Mucosa of descending colon (tissue), 3 donors: Measurements from ENCODE around the gene DUOXA1. TPM values are rescaled to one million over a fixed set of nuclear protein-coding genes. Genes with fewer than 3 reads are reported as not detected.

Experiments used
- ATAC-seq: fragments of 200-7000 bp; cut with Tn5 transposase; one replicate; pipeline ENCODE4 v1.9.1; 2020; ENCODE audit warnings: mild to moderate bottlenecking, moderate library complexity
- DNase-seq, 3 donors: peaks; one replicate each; pipeline ENCODE4 v3.0.0-alpha.2; 2020
- H3K36me3 ChIP-seq: fragments of 200-600 bp; one replicate; pipeline ENCODE4 v1.8.0; 2021; ENCODE audit warnings: low read depth, mild to moderate bottlenecking
- H3K4me1 ChIP-seq: fragments of 200-600 bp; one replicate; pipeline ENCODE4 v1.8.0; 2021; ENCODE audit warnings: low read depth, mild to moderate bottlenecking
- H3K4me3 ChIP-seq: fragments of 200-600 bp; one replicate; pipeline ENCODE4 v1.8.0; 2021; ENCODE audit warnings: mild to moderate bottlenecking
- H3K9me3 ChIP-seq: fragments of 200-600 bp; one replicate; pipeline ENCODE4 v1.8.0; 2021; ENCODE audit warnings: mild to moderate bottlenecking
- CTCF ChIP-seq: fragments of 200-600 bp; IDR thresholded peaks from one replicate; pipeline ENCODE4 v1.8.0; 2022; ENCODE audit warnings: antibody characterized with exemption, mild to moderate bottlenecking
- intact Hi-C, 2 donors: fragments of 100-400 bp; cut with DNase I in 1 of 2; cut with micrococcal nuclease in 1 of 2; formaldehyde crosslinking; loops; one replicate each; pipeline versions ENCODE4 v1.11.0 to v1.11.1; 2022; cut with DNase I, micrococcal nuclease
- long read RNA-seq, 2 donors: library from polyadenylated mRNA; unstranded; transcript quantifications; one replicate each; pipeline ENCODE4 v2.0.0, GENCODE V29; 2019 to 2021
- total RNA-seq, 3 donors: library from RNA; stranded (reverse); fragmentation: NEBNext Ultra II Directional in 2 of 3; extraction: Animal tissue kit (Norgen Biotek cat#: 25700) in 2 of 3; gene quantifications; one replicate each; pipeline versions ENCODE4 v1.2.1 to v1.2.4, GENCODE V29; 2021 to 2023
- donor health status: DM: no; HTN: no; CAD: no; lungs with moderate emphysema.
- donor health status: DM: no; HTN: no; CAD: no.
- donor health status: DM: no; HTN: yes; CAD: no.

Gene DUOXA1
- total RNA-seq, result 1 to 10 TPM in 2 of 3 donors, under 1 TPM in 1; 0.29 to 1.6 (median 1.6) TPM
- long read RNA-seq, donor 1, partial matches to known transcripts, result 0 of 2 reads
- long read RNA-seq, donor 1, other reads (novel, unspliced or antisense), result 2 of 2 reads
- long read RNA-seq, donor 2, partial matches to known transcripts, result 0 of 2 reads
- long read RNA-seq, donor 2, other reads (novel, unspliced or antisense), result 2 of 2 reads

- no peak within 1 kb of the TSS for H3K4me3 ChIP-seq
- H3K9me3 ChIP-seq, result no peaks in the 10 kb centered on the region
- ATAC-seq (peak; percentile 87), DNase-seq (peak in 2 of 3 donors; percentile 59 to 80)
- TF ChIP-seq CTCF, result no peak
- peaks cover 11% of the 10 kb centered on the region for H3K4me1 ChIP-seq
- intact Hi-C loops, result no loop called here
- H3K36me3 ChIP-seq, result no peaks in the 10 kb centered on the region
These were observed at the start of gene DUOXA1, which contains the start of gene DUOX1 for GRCh38 chr15:45129651-45130129. Gene DUOXA1, minus strand, starts transcription at chr15:45129879. Its CDS starts 6,865 bp downstream, at chr15:45123014. Gene DUOX1, plus strand, starts transcription at chr15:45129994. Its CDS starts 1,973 bp downstream, at chr15:45131967.

GRCh38 chr15:45177285-45177684, 47.6 kb upstream of the DUOXA1 start:
- no peaks in the 10 kb centered on the region for H3K9me3 ChIP-seq
- no peaks in the 10 kb centered on the region for H3K36me3 ChIP-seq
- H3K4me3 ChIP-seq, result no peak overlapping the region
- H3K4me1 ChIP-seq, result peaks cover 8% of the 10 kb centered on the region
- ATAC-seq, result no peak
- no peak for TF ChIP-seq CTCF
- DNase-seq, result no peak
- intact Hi-C loops, result no loop called here

GRCh38 chr15:45174577-45174976, 44.9 kb upstream of the DUOXA1 start:
- no peaks in the 10 kb centered on the region for H3K9me3 ChIP-seq
- no peaks in the 10 kb centered on the region for H3K36me3 ChIP-seq
- no peak for TF ChIP-seq CTCF
- intact Hi-C loops, result no loop called here
- peaks cover 6% of the 10 kb centered on the region for H3K4me1 ChIP-seq
- H3K4me3 ChIP-seq, result no peak overlapping the region
- no peak for DNase-seq
- ATAC-seq, result no peak

GRCh38 chr15:45174069-45174468, 44.4 kb upstream of the DUOXA1 start:
- peaks cover under 1% of the 10 kb centered on the region for H3K4me1 ChIP-seq
- no peak for ATAC-seq

GRCh38 chr15:45171912-45172311, 42.2 kb upstream of the DUOXA1 start:
- Histone ChIP-seq H3K4me1 (no peaks in the 10 kb centered on the region), H3K9me3 (no peaks in the 10 kb centered on the region), H3K4me3 (no peak overlapping the region), H3K36me3 (no peaks in the 10 kb centered on the region)
- ATAC-seq (no peak), DNase-seq (no peak)
- no peak for TF ChIP-seq CTCF
- intact Hi-C loops, result no loop called here

More at GRCh38 chr15:45174069-45174468, 44.4 kb upstream of the DUOXA1 start:
- intact Hi-C loops, result no loop called here
- Histone ChIP-seq H3K36me3 (no peaks in the 10 kb centered on the region), H3K9me3 (no peaks in the 10 kb centered on the region), H3K4me3 (no peak overlapping the region)
- TF ChIP-seq CTCF, result no peak
- DNase-seq, result no peak
